Measurements from ENCODE around the gene SWAP70. TPM values are rescaled to one million over a fixed set of nuclear protein-coding genes. Genes with fewer than 3 reads are reported as not detected.
A peak's percentile ranks its signal among the peaks of the same experiment; 100 is the strongest.

Gene SWAP70
- total and polyA plus RNA-seq, 9 of the 15 experiments (the other 6 are each of a cell fraction or from before 2014, with no cell fraction given), result 1.7 to 4.9 (median 3.9) TPM

DNA sequence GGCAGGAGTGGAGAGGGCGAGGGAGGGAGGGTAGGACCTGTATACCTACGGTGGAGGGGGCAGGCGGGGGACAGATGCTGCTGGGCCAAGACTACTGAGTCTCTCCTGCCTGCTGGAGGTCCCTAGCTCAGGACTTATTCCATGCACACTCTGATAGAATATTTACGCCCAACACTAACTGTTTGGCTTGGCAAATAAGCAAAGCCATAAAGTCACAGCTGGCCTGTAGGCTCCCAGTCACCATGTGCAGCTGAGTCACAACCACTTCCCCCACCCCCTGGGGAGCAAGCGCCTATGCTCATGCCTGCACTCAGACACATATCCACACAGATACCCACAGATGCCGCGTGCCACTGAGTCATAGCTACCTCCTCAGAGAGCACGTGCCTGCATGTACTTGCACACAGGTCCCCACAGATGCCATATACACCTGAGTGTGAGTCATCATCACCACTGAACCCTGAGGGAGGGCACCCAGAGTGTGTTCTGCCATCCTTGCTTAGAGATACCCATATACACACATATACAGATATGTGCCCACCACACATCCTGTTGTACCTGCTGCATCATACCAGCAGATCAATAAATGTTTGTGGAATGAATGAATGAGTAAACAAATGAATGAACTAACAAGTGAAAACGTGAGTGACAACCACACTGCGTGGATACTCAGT is 95.8 kb downstream of the SWAP70 start (continued):
- TF ChIP-seq HBP1 (CRISPR knock-in tag; IDR thresholded peaks at IDR 0.05), result no peak
- TF ChIP-seq, protein P1, sequence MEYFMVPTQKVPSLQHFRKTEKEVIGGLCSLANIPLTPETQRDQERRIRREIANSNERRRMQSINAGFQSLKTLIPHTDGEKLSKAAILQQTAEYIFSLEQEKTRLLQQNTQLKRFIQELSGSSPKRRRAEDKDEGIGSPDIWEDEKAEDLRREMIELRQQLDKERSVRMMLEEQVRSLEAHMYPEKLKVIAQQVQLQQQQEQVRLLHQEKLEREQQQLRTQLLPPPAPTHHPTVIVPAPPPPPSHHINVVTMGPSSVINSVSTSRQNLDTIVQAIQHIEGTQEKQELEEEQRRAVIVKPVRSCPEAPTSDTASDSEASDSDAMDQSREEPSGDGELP (CRISPR knock-in tag; IDR thresholded peaks at IDR 0.05; ENCODE audit: borderline replicate concordance), result peak; percentile 91
- TF ChIP-seq ETV5 (CRISPR knock-in tag; IDR thresholded peaks at IDR 0.05; ENCODE audit: low read depth), result no peak
- no peak for TF ChIP-seq ZNF316 (IDR thresholded peaks at IDR 0.05)
- no peak for TF ChIP-seq ZNF280B (CRISPR knock-in tag; IDR thresholded peaks at IDR 0.05)
- TF ChIP-seq ZNF398 (CRISPR knock-in tag; IDR thresholded peaks at IDR 0.05), result no peak
- TF ChIP-seq JUND (IDR thresholded peaks at IDR 0.05; ENCODE audit: borderline replicate concordance, low read depth, low read length), result peak; percentile 70
- peak; percentile 83; the same call in 2 of the 3 replicates for TF ChIP-seq JUND (tag; IDR thresholded peaks at IDR 0.05; ENCODE audit: borderline replicate concordance, low read depth, low read length)
- TF ChIP-seq CBFA2T2 (conservative IDR thresholded peaks at IDR 0.05), result peak; percentile 57
- TF ChIP-seq BHLHE40 (IDR thresholded peaks at IDR 0.05; ENCODE audit: low read length), result peak; percentile 95
- TF ChIP-seq CBFA2T3 (IDR thresholded peaks at IDR 0.05), result peak; percentile 58
- TF ChIP-seq, protein P2, sequence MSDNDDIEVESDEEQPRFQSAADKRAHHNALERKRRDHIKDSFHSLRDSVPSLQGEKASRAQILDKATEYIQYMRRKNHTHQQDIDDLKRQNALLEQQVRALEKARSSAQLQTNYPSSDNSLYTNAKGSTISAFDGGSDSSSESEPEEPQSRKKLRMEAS (CRISPR knock-in tag; IDR thresholded peaks at IDR 0.05), result peak; percentile 87
- TF ChIP-seq ZNF174 (CRISPR knock-in tag; IDR thresholded peaks at IDR 0.05), result no peak
- peak; percentile 91 for TF ChIP-seq FOSL1 (tag; conservative IDR thresholded peaks at IDR 0.05)
- 0 out of 4 replicates have a peak, but pooled peaks of 1 of the 2 experiments have one; percentile 24 for TF ChIP-seq NRF1 (conservative IDR thresholded peaks at IDR 0.05 in 1 of 2, IDR thresholded peaks at IDR 0.05 in 1 of 2)
- TF ChIP-seq TRIM24 (IDR thresholded peaks at IDR 0.05), result peak in 1 of 2 experiments; percentile 14; a peak in 1 of 4 replicates

Measured in K562 (cell line).